ENCODE measurements around the gene KRT32. TPM values are rescaled to one million over a fixed set of nuclear protein-coding genes. Genes with fewer than 3 reads are reported as not detected.

The KRT32 gene
- total and polyA plus RNA-seq, 9 of the 15 experiments (the other 6 are each of a cell fraction or from before 2014, with no cell fraction given): not detected

- in situ Hi-C loops (cut with MboI) (no loop called here), intact Hi-C loops (cut with micrococcal nuclease) (no loop called here)
- H3K27ac ChIP-seq (ENCODE audit: extremely low read depth, low read depth, low read length): no peak overlapping the region
- BruUV-seq (replicated peaks): no TSS peak
- no peaks in the 10 kb centered on the region for H3K9me1 ChIP-seq (ENCODE audit: control insufficient read depth, insufficient read depth, low read length)
- CTCF ChIA-PET (ENCODE audit: low intra/inter-chr PET ratio): no interaction called here
- H3K27me3 ChIP-seq (ENCODE audit: control insufficient read depth in 2 of 2, insufficient read depth in 2 of 2, low read length in 2 of 2): peaks cover 14 to 39% of the 10 kb centered on the region in 2 experiments; a peak in 3 of 5 replicates
- no peaks in the 10 kb centered on the region for H3K9me3 ChIP-seq (replicated peaks; ENCODE audit: control insufficient read depth, insufficient read depth, low read depth, low read length)
- no peak overlapping the region for H3K9ac ChIP-seq (ENCODE audit: insufficient read depth in 1 of 2, low read depth in 2 of 2, low read length in 2 of 2)
- POLR2A ChIA-PET: interaction anchor here (0.6 kb wide), 2 partner anchors 13 to 228 kb away, joined by 3 read pairs; partner anchors contain the start of gene KRT37
- no peak overlapping the region for H2AFZ ChIP-seq (ENCODE audit: low read depth, low read length)
- DNase-seq (ENCODE audit: extremely low read depth in 1 of 4, low spot score in 3 of 4) (no peak), FAIRE-seq (no peak), ATAC-seq (no peak)
- no peaks in the 10 kb centered on the region for H4K20me1 ChIP-seq (replicated peaks; ENCODE audit: control insufficient read depth, insufficient read depth, low read length)
- H3K4me3 ChIP-seq: no peak overlapping the region
- no peak overlapping the region for H3K4me2 ChIP-seq (ENCODE audit: insufficient read depth, low read length)
- H3K36me3 ChIP-seq (ENCODE audit: control insufficient read depth, insufficient read depth, low read length): no peaks in the 10 kb centered on the region
- H3K4me1 ChIP-seq (replicated peaks in 1 of 2; ENCODE audit: control insufficient read depth in 2 of 2, insufficient read depth in 2 of 2, low read length in 2 of 2): no peaks in the 10 kb centered on the region
- no peaks in the 10 kb centered on the region for H3K79me2 ChIP-seq (ENCODE audit: control insufficient read depth, insufficient read depth, low read length)
- WGBS (ENCODE audit: insufficient coverage, low coverage, missing lambda C conversion rate): 0% methylated on average over 20 of the region's 20 CpGs
- TF ChIP-seq REST (IDR thresholded peaks at IDR 0.05; ENCODE audit: borderline replicate concordance) (no peak), REST (CRISPR knock-in tag; IDR thresholded peaks at IDR 0.05; ENCODE audit: low read depth) (no peak), U2AF1 (optimal IDR thresholded peaks at IDR 0.05; ENCODE audit: low read depth, low read length) (no peak)
These were observed 55.9 kb downstream of the KRT32 start for GRCh38 chr17:41411072-41411840.
